DOHH2 (cell line): ENCODE measurements around the gene DESI1.

ENCODE experiments used
- H3F3A ChIP-seq: fragments of 200-600 bp; sonication (generic), shearing (Covaris generic); 2 replicates; pipeline ENCODE4 v1.6.0; 2016; ENCODE audit warnings: antibody characterized with exemption, mild to moderate bottlenecking; ENCODE audit not compliant: control insufficient read depth, insufficient read depth
- H3K27ac ChIP-seq: fragments of 200-600 bp; sonication (generic); 2 replicates; pipeline ENCODE4 v1.5.1; 2014; ENCODE audit warnings: low read depth, mild to moderate bottlenecking, low read length, moderate library complexity
- H3K27me3 ChIP-seq: fragments of 200-600 bp; sonication (generic); 2 replicates; pipeline ENCODE4 v1.6.1; 2014; ENCODE audit warnings: mild to moderate bottlenecking, low read length, mixed read lengths; ENCODE audit not compliant: control insufficient read depth
- H3K36me3 ChIP-seq: fragments of 200-600 bp; sonication (generic); 2 replicates; pipeline ENCODE4 v1.6.1; 2014; ENCODE audit warnings: mild to moderate bottlenecking, low read length, moderate library complexity, mixed read lengths; ENCODE audit not compliant: control insufficient read depth
- H3K4me1 ChIP-seq: fragments of 200-600 bp; sonication (generic); 2 replicates; pipeline ENCODE4 v1.6.1; 2014; ENCODE audit warnings: mild to moderate bottlenecking, low read length, mixed read lengths; ENCODE audit not compliant: control insufficient read depth
- H3K4me2 ChIP-seq: fragments of 200-600 bp; sonication (generic); 2 replicates; pipeline ENCODE4 v1.6.0; 2014; ENCODE audit warnings: mild to moderate bottlenecking, low read length, moderate library complexity
- H3K4me3 ChIP-seq: fragments of 200-600 bp; sonication (generic); 2 replicates; pipeline ENCODE4 v1.5.1; 2014; ENCODE audit warnings: mild to moderate bottlenecking, low read length, mixed read lengths
- H3K79me2 ChIP-seq: fragments of 200-600 bp; sonication (generic); 2 replicates; pipeline ENCODE4 v1.6.1; 2014; ENCODE audit warnings: mild to moderate bottlenecking, low read length, mixed read lengths; ENCODE audit not compliant: control insufficient read depth
- H3K9me2 ChIP-seq: fragments of 200-600 bp; sonication (generic); replicated peaks from 2 replicates; pipeline ENCODE4 v1.6.1; 2014; ENCODE audit warnings: mild to moderate bottlenecking, low read length, mixed read lengths; ENCODE audit not compliant: control insufficient read depth
- H3K9me3 ChIP-seq: fragments of 200-600 bp; sonication (generic); 2 replicates; pipeline ENCODE4 v1.6.1; 2014; ENCODE audit warnings: antibody characterized with exemption, low read length, mixed read lengths; ENCODE audit not compliant: control insufficient read depth, insufficient read depth
- H4K20me1 ChIP-seq: fragments of 200-600 bp; sonication (generic); 2 replicates; pipeline ENCODE4 v1.6.0; 2014; ENCODE audit warnings: low read depth, mild to moderate bottlenecking, antibody characterized with exemption, low read length, moderate library complexity; ENCODE audit not compliant: control insufficient read depth, insufficient read depth
- EZH2phosphoT487 ChIP-seq: fragments of 200-600 bp; sonication (generic); IDR thresholded peaks from 2 replicates; pipeline ENCODE4 v1.6.1; 2017; ENCODE audit warnings: borderline replicate concordance, mild to moderate bottlenecking, antibody characterized with exemption, low read length, moderate library complexity, mixed read lengths
- TF ChIP-seq, protein P1 (sequence below): fragments of 200-600 bp; sonication (generic); IDR thresholded peaks from one replicate; pipeline ENCODE4 v1.5.1; 2014; ENCODE audit warnings: antibody characterized with exemption, mild to moderate bottlenecking, low read depth, low read length; ENCODE audit not compliant: poor library complexity, severe bottlenecking

DESI1 gene

DNA sequence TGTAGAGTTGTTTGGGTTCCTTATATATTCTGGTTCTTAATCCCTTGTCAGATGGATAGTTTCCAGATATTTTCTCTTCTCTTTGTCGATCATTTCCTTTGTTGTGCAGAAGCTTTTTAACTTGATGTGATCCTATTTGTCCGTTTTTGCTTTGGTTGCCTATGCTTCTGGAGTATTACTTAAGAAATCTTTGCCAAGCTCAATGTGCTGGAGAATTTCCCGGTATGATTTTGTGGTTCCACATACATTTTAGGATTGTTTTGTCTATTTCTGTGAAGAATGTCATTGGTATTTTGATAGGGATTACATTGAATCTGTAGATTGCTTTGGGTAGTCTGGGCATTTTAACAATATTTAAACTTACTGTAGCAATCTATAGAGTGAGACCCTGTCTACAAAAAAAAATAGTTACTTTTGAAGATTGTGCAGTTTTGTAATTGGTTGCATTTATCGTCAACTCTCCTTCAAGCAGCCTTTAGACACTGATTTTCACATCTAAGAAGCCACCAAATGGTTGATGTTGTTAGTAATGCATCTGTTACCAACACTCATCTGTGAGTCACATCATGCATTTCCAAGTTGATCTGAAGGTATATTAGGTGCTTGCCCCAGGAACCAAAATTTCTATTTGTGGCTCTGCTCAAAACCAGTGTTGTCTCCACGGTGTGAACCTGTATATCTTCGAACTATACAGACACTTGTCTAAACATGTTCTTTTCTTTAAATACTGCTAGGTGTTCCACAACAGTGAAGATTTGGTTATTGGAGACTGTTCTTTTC is 21.7 kb upstream of the DESI1 start:
- H3K9me3 ChIP-seq = no peaks in the 10 kb centered on the region
- H3K27ac ChIP-seq = no peak overlapping the region
- H4K20me1 ChIP-seq = peaks cover 11% of the 10 kb centered on the region; the same call in 1 of the 2 replicates
- no peaks in the 10 kb centered on the region for H3K27me3 ChIP-seq
- no peaks in the 10 kb centered on the region for H3K9me2 ChIP-seq
- H3K79me2 ChIP-seq = peaks cover 63% of the 10 kb centered on the region
- H3K4me3 ChIP-seq = no peak overlapping the region
- peaks cover 89% of the 10 kb centered on the region for H3K36me3 ChIP-seq
- TF ChIP-seq, protein P1, sequence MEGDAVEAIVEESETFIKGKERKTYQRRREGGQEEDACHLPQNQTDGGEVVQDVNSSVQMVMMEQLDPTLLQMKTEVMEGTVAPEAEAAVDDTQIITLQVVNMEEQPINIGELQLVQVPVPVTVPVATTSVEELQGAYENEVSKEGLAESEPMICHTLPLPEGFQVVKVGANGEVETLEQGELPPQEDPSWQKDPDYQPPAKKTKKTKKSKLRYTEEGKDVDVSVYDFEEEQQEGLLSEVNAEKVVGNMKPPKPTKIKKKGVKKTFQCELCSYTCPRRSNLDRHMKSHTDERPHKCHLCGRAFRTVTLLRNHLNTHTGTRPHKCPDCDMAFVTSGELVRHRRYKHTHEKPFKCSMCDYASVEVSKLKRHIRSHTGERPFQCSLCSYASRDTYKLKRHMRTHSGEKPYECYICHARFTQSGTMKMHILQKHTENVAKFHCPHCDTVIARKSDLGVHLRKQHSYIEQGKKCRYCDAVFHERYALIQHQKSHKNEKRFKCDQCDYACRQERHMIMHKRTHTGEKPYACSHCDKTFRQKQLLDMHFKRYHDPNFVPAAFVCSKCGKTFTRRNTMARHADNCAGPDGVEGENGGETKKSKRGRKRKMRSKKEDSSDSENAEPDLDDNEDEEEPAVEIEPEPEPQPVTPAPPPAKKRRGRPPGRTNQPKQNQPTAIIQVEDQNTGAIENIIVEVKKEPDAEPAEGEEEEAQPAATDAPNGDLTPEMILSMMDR = no peak
- no peak for TF ChIP-seq EZH2phosphoT487
- no peaks in the 10 kb centered on the region for H3K4me1 ChIP-seq
- H3F3A ChIP-seq = no peaks in the 10 kb centered on the region
- no peak overlapping the region for H3K4me2 ChIP-seq

DNA sequence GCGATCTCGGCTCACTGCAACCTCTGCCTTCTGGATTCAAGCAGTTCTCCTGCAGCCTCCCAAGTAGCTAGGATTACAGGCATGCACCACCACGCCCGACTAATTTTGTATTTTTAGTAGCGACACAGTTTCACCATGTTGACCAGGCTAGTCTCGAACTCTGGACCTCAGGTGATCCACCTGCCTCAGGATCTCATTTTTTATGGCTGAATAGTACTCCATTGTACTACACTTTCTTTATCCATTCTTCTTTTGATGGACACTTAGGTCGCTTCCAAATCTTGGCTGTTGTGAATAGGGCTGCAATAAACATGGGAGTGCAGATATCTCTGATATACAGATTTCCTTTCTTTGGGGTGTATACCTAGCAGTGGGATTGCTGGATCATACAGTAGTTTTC is 21.0 kb upstream of the DESI1 start:
- peaks cover 11% of the 10 kb centered on the region; the same call in 1 of the 2 replicates for H4K20me1 ChIP-seq
- no peaks in the 10 kb centered on the region for H3K4me1 ChIP-seq
- no peak overlapping the region for H3K4me2 ChIP-seq
- H3F3A ChIP-seq = no peaks in the 10 kb centered on the region
- no peaks in the 10 kb centered on the region for H3K9me2 ChIP-seq
- H3K27ac ChIP-seq = no peak overlapping the region
- no peak overlapping the region for H3K4me3 ChIP-seq
- no peaks in the 10 kb centered on the region for H3K27me3 ChIP-seq
- peaks cover 66% of the 10 kb centered on the region for H3K79me2 ChIP-seq
- TF ChIP-seq EZH2phosphoT487 = no peak
- TF ChIP-seq, protein P1 = no peak
- H3K9me3 ChIP-seq = no peaks in the 10 kb centered on the region
- peaks cover 90% of the 10 kb centered on the region for H3K36me3 ChIP-seq

DNA sequence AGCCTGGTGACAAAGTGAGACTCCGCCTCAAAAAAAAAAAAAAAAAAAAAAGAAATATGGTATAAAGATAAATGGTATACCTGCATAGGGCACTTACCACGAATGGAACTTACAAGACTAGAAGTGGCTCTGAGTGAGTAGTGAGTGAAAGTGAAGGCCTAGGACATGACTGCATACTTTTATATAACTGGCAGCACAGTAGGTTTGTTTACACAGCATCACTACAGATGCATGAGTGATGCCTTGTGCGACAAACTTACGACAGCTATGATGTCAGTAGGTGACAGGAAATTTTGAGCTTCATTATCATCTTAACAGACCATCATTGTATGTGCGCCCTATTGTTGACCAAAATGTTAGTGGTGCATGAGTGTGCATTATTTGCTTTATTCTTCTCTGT is 17.9 kb upstream of the DESI1 start:
- Histone ChIP-seq H3K4me1 (no peaks in the 10 kb centered on the region), H3K79me2 (peaks cover 76% of the 10 kb centered on the region), H3K4me2 (no peak overlapping the region), H3K9me3 (no peaks in the 10 kb centered on the region), H3K27me3 (no peaks in the 10 kb centered on the region), H3K4me3 (no peak overlapping the region), H3K27ac (no peak overlapping the region), H3K9me2 (no peaks in the 10 kb centered on the region), H3F3A (no peaks in the 10 kb centered on the region), H3K36me3 (peaks cover 90% of the 10 kb centered on the region), H4K20me1 (peaks cover 13% of the 10 kb centered on the region)
- TF ChIP-seq, protein P1 = no peak
- TF ChIP-seq EZH2phosphoT487 = no peak
